GM12891 (cell line): ENCODE measurements around the gene BPIFB1.

ENCODE experiments used
- DNase-seq: peaks from one replicate; pipeline ENCODE4 v3.0.0; 2011; ENCODE audit warnings: low spot score; ENCODE audit not compliant: insufficient read length
- FAIRE-seq: peaks from 2 replicates; lab custom pipeline; 2011; peaks lifted over from hg19 to GRCh38; lab: Jason Lieb, UNC
- PAX5 ChIP-seq: IDR thresholded peaks from 2 replicates; pipeline ENCODE4 v1.6.1; 2011; ENCODE audit warnings: low read length, moderate library complexity, mild to moderate bottlenecking; ENCODE audit not compliant: insufficient read depth, severe bottlenecking
- POLR2A ChIP-seq: IDR thresholded peaks from 2 replicates; pipeline ENCODE4 v1.6.1; 2011; ENCODE audit warnings: low read depth, low read length, control low read depth
- POLR2AphosphoS5 ChIP-seq: IDR thresholded peaks from 2 replicates; pipeline ENCODE4 v1.6.1; 2011; ENCODE audit warnings: low read depth, low read length, control low read depth
- POU2F2 ChIP-seq: IDR thresholded peaks from 2 replicates; pipeline ENCODE4 v1.6.1; 2011; ENCODE audit warnings: low read depth, mild to moderate bottlenecking, control low read depth, low read length, moderate library complexity
- SPI1 ChIP-seq: IDR thresholded peaks from 2 replicates; pipeline ENCODE4 v1.6.1; 2011; ENCODE audit warnings: low read depth, low read length, control low read depth
- TAF1 ChIP-seq: IDR thresholded peaks from 2 replicates; pipeline ENCODE4 v1.6.1; 2011; ENCODE audit warnings: low read depth, low read length, control low read depth

BPIFB1 gene

DNA sequence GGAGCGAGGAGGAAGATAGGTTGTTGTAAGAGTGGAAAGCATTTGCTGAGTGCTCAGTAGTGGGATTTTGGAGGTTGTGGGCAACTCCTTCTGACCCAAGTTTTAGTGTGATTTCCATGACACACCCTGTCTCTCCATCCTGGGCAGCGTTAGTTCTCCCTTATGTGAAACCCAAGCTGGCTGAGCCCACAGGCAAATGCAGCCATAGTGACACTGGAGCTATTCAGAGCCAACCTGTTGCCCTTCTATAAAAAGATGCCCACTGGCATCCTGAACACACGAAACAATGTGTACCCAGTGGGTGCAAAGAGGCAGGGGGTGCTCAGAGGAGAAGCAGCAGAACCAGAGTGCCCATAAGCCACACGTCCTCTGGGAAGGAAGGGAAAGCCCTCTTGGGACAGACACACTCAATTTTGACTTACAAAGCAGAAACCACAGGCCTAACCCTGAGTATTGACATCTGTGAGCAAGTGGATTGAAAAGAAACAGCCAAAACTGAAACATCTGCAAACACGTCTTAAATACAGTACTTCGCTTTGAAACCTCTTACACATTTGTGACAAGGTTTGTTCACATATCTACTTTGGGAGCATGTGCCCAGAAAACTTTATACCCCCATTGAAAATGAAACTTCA, 54.6 kb downstream of the BPIFB1 start:
- DNase-seq (peak; percentile 39), FAIRE-seq (peak; percentile 63)
- TF ChIP-seq POLR2A: no peak
- TF ChIP-seq SPI1: no peak
- TF ChIP-seq POLR2AphosphoS5: no peak
- TF ChIP-seq TAF1: no peak

DNA sequence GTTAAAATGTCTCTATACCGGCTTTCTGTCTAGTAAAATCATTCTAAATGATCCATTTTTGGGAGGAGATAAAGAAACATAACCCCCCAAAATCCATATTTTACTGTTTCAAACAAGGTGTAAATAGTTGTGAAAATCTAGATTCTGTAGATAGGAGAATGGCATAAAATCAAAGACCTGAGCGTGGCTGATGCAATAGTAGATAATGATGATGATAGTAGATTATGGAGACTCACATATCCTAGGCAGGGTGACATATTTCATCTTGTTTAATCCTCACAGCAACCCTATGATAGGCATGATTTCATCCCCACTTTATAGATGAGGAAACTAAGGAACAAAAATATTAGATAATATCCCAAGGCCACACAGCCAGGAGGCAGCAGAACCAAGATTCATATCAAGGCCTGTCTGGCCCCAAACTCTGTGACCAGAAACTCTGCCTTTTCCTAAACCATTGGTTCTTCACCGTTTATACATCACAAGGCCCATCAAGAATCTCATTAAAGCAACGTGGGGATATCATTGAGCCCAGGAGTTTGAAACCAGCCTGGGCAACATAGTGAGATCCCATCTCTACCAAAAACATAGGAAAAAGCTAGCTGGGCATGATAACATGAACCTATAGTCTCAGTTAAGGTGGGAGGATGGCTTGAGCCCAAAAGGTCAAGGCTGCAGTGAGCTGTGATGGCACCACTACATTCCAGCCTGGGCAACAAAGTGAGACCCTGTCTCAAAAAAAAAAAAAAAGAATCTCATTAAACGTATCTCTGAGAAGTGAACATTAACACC, 55.6 kb downstream of the BPIFB1 start:
- TF ChIP-seq POU2F2 (no peak), SPI1 (no peak), POLR2AphosphoS5 (no peak), PAX5 (no peak), POLR2A (no peak), TAF1 (no peak)
- no peak for DNase-seq
- FAIRE-seq: no peak

DNA sequence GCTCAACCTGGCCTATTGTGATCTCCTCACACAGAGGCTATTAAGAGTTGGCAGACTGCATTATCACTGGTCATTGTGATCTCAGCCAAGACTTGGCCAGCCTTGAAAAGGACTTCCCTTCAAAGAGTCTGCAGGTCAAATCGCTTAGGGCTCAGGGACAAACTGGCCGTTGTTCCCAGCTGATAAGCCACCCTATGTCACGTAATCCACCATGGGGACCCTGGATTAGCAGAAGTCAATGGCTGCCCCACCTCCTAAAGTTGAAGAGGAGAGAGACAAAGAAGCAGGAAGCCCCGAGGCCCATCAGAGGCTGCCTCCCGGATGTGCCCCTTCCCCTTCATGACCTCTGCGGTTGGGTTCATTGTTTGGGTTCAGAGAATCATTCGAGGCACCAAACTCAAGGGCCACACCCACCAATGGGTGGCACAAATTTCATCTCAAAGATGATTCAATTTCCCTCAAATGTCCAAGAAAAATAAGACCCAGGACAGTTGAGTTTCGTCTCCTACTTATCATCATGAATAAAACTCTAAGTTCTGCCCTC, 56.6 kb downstream of the BPIFB1 start:
- DNase-seq (no peak), FAIRE-seq (no peak)
- TF ChIP-seq POLR2AphosphoS5: no peak
- TF ChIP-seq TAF1: no peak
- no peak for TF ChIP-seq PAX5
- TF ChIP-seq POU2F2: no peak
- TF ChIP-seq SPI1: no peak
- TF ChIP-seq POLR2A: no peak

DNA sequence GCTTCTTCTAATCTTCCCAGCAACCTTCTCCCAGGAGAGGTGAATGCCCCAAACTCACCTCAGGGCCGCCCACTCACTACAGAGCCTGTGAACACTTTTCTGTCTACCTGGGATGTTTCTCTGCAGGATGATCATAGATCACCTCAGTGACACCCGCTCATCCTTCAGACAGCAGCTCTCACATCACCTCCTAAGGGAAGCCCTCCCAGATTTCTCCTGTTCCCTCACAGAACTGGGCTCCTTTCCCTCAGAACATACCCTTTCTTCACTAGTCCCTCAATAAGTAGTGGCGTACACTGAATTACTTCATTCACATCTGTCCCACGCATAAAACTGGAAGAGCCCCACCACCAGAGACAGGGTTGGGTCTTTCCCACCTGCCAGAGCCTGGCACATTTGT, 60.5 kb downstream of the BPIFB1 start:
- DNase-seq (no peak), FAIRE-seq (no peak)
- no peak for TF ChIP-seq SPI1
- no peak for TF ChIP-seq TAF1
- TF ChIP-seq POLR2AphosphoS5: no peak
- no peak for TF ChIP-seq POLR2A
- no peak for TF ChIP-seq POU2F2
- no peak for TF ChIP-seq PAX5

DNA sequence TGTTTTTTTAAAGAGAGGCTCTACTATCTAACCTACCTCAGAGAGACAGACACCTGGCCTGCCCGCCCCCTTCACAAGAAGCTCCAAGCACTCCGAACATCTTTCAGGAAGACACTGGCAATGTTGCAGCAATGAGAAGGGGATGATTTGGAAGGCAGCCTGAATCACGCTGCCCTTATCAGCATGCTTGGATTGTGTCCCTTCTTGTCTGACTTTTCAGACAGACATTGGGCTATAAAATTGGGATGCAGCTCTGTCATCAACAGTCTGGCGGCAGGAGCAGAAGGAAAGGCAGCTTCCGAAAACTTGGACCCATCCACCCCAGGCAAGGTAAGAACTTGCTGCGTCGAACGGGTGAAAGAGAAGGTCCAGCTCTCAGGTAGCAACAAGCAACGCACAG, 62.3 kb downstream of the BPIFB1 start:
- FAIRE-seq (no peak), DNase-seq (no peak)
- no peak for TF ChIP-seq SPI1
- TF ChIP-seq PAX5: no peak
- TF ChIP-seq POLR2A: no peak
- TF ChIP-seq TAF1: no peak
- no peak for TF ChIP-seq POU2F2
- no peak for TF ChIP-seq POLR2AphosphoS5

DNA sequence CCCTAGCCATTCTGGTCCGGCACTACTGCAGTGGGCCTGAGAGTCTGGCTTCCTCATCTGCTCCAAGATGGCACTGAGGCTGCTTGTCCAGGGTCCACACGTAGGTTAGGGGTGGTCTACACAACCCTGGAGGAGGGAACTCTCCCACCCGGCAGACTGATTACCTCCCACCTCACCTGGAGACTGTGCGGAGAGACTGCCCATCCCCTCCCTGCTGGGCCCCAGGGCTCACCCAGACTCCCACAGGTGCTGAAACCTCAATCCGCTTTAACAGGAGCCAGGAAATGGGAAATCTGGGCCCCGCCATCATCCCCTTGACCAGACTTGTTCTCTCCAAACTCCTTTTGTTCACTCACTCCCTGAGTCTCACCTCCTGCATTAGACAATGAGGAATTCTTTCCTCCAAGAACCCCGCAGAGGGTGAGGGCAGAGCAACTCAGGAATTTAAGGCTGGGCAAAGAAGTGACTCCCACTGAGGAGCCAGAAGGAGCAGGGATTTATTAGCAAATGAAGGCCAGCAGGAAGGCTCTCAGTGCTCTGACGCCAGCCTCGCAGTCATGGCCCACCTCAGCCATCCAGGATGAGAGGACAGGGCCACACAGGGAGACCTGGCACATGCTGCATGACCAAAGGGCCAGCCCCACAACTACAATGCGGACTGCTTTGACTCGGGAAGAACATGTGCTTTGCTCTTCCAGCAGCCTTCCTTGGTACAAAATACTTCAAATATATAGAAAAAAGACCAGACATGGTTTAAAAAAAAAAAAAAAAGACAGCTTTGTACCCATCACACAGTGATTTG, 65.3 kb downstream of the BPIFB1 start:
- TF ChIP-seq SPI1: no peak
- no peak for TF ChIP-seq POLR2AphosphoS5
- TF ChIP-seq PAX5: no peak
- no peak for TF ChIP-seq POU2F2
- FAIRE-seq: no peak

DNA sequence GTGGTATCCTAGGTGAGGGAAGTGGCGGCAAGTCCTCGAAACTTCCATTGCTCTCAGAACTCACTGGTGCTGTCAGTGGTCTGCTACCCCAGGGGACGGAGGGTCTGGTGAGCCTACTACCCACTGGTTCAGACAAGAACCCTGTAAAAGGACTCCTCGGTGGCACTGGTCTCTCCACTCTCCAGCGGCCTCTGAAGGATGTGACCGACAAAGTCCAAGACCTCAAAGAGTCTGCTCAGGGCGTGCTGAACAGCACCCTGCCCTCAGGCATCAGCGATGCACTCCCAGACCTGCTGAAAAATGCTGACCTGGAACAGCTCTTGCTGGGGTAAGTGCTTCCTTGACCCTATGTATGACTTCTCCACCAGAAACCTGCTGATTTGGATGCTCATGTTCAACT, 66.5 kb downstream of the BPIFB1 start:
- DNase-seq (no peak), FAIRE-seq (no peak)
- TF ChIP-seq SPI1 (no peak), POLR2A (no peak), POLR2AphosphoS5 (no peak), PAX5 (no peak), TAF1 (no peak), POU2F2 (no peak)

More for the DNA sequence above, 65.3 kb downstream of the BPIFB1 start:
- DNase-seq: no peak

DNA sequence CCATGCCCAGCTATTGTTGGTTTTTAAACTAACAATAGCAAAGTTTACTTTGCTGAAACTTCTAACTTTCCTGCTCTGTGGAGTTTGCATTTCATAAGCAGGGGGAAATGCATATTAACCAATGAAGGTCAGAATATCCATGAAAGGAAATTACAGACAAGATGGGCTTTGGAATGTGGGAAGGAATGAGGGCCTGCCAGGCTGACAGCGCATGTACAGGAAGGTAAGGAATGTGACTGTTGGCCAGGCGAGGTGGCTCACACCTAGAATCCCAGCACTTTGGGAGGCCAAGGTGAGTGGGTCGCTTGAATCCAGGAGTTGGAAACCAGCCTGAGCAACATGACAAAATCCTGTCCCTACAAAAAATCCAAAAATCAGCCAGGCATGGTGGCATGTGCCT, 68.7 kb downstream of the BPIFB1 start:
- no peak for TF ChIP-seq POLR2A
- TF ChIP-seq TAF1: no peak
- TF ChIP-seq SPI1: no peak
- DNase-seq (no peak), FAIRE-seq (no peak)

DNA sequence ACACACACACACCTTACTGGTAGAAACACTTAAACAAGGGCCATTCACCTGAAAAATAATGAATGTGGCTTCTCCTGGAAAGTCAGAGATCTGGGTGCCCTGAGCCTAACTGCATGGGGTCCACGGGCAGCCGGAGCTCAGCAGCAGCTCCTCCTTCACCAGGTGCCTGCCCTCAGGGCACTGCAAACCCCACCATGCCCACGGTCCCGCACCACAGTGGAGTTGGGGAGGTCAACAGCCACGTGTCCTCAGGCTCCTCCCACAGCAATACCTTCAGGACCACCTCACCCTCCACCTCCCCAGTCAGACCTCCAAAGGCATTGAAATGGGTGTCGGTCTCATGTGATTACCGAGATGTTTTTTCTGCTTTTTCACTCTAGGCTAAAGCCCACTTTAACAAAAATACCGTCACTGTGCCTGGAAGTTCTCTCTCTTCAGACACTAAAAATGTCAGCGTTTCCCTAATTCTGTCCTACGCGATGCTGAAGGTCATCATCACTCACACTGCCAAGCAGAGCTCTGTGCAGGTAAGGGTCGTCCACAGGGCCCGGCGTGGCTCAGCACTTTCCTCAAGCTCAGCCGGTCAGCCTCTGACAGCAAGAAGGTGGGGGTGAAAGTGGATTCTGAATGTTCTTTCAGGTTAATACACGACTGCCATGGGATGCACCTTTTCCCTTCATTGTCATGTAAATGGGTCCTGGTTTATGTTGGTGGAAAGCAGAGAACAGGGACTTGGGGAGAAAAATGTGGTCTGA, 69.4 kb downstream of the BPIFB1 start:
- no peak for FAIRE-seq
- no peak for DNase-seq

More for the DNA sequence above, 69.4 kb downstream of the BPIFB1 start:
- no peak for TF ChIP-seq PAX5
- no peak for TF ChIP-seq POU2F2
- no peak for TF ChIP-seq TAF1
- TF ChIP-seq SPI1: no peak
- TF ChIP-seq POLR2AphosphoS5: no peak
- no peak for TF ChIP-seq POLR2A
